ENCODE measurements around the gene SIN3B. TPM values are rescaled to one million over a fixed set of nuclear protein-coding genes. Genes with fewer than 3 reads are reported as not detected.

Gene SIN3B
- total and polyA plus RNA-seq, 2 of the 13 experiments (the other 11 are each of a cell fraction or from before 2014, with no cell fraction given) = 12.9 to 25.7 TPM

GRCh38 chr19:16899566-16900075 lies 70.4 kb downstream of the SIN3B start (continued):
- TF ChIP-seq MXD3 (CRISPR knock-in tag; IDR thresholded peaks at IDR 0.05) (no peak), DDIT3 (CRISPR knock-in tag; IDR thresholded peaks at IDR 0.05) (no peak), ZNF652 (CRISPR knock-in tag; IDR thresholded peaks at IDR 0.05; ENCODE audit: borderline replicate concordance, low read depth) (no peak), ZNF224 (CRISPR knock-in tag; IDR thresholded peaks at IDR 0.05) (no peak), TEAD2 (CRISPR knock-in tag; IDR thresholded peaks at IDR 0.05) (no peak), STAG1 (CRISPR knock-in tag; IDR thresholded peaks at IDR 0.05) (peak; percentile 75), ZNF703 (CRISPR knock-in tag; IDR thresholded peaks at IDR 0.05; ENCODE audit: borderline replicate concordance) (no peak), ZNF546 (CRISPR knock-in tag; conservative IDR thresholded peaks at IDR 0.05) (no peak), RBFOX2 (IDR thresholded peaks at IDR 0.05; ENCODE audit: low read depth, low read length) (no peak), RAD21 (CRISPR knock-in tag; IDR thresholded peaks at IDR 0.05) (peak; percentile 74), ZBTB7A (CRISPR knock-in tag; IDR thresholded peaks at IDR 0.05) (no peak), IKZF5 (CRISPR knock-in tag; IDR thresholded peaks at IDR 0.05) (no peak), HMGXB4 (CRISPR knock-in tag; IDR thresholded peaks at IDR 0.05; ENCODE audit: borderline replicate concordance in 1 of 2, low read depth in 1 of 2) (0 out of 4 replicates have a peak, but pooled peaks of 1 of the 2 experiments have one; percentile 27), CBX2 (IDR thresholded peaks at IDR 0.05; ENCODE audit: low read depth, low read length) (no peak), CBX2 (CRISPR knock-in tag; IDR thresholded peaks at IDR 0.05; ENCODE audit: low read depth) (no peak), SMC3 (IDR thresholded peaks at IDR 0.05; ENCODE audit: low read length) (peak; percentile 59), KDM5B (CRISPR knock-in tag; IDR thresholded peaks at IDR 0.05; ENCODE audit: borderline replicate concordance) (no peak), TIGD3 (CRISPR knock-in tag; IDR thresholded peaks at IDR 0.05; ENCODE audit: borderline replicate concordance) (no peak), U2AF1 (optimal IDR thresholded peaks at IDR 0.05; ENCODE audit: low read depth, low read length) (no peak), ZNF362 (CRISPR knock-in tag; IDR thresholded peaks at IDR 0.05; ENCODE audit: borderline replicate concordance) (peak; percentile 93), ZBTB49 (CRISPR knock-in tag; IDR thresholded peaks at IDR 0.05; ENCODE audit: borderline replicate concordance) (no peak), IRX3 (CRISPR knock-in tag; IDR thresholded peaks at IDR 0.05; ENCODE audit: borderline replicate concordance, low read depth) (no peak)
